Mucosa of rectum (tissue), 2 donors: ENCODE results near the gene GPRC5D.

ENCODE experiments used
- H3K27ac ChIP-seq, 2 donors: one replicate each; pipeline ENCODE4 v1.7.0; 2013; ENCODE audit warnings: inconsistent platforms in 2 of 2, low read depth in 2 of 2, low read length in 2 of 2
- H3K27me3 ChIP-seq, 2 donors: one replicate each; pipeline ENCODE4 v1.7.0; 2013; ENCODE audit warnings: low read length in 2 of 2; ENCODE audit not compliant: control insufficient read depth in 2 of 2, insufficient read depth in 2 of 2
- H3K36me3 ChIP-seq, 2 donors: one replicate each; pipeline ENCODE4 v1.7.0; 2013; ENCODE audit warnings: low read length in 2 of 2; ENCODE audit not compliant: control insufficient read depth in 2 of 2, insufficient read depth in 2 of 2
- H3K4me1 ChIP-seq, 2 donors: one replicate each; pipeline ENCODE4 v1.7.0; 2013; ENCODE audit warnings: low read length in 2 of 2, mild to moderate bottlenecking in 1 of 2; ENCODE audit not compliant: control insufficient read depth in 2 of 2, insufficient read depth in 2 of 2
- H3K4me3 ChIP-seq, 2 donors: one replicate each; pipeline ENCODE4 v1.7.0; 2013; ENCODE audit warnings: low read length in 2 of 2
- H3K9ac ChIP-seq, 2 donors: one replicate each; pipeline ENCODE4 v1.7.0; 2013; ENCODE audit warnings: low read length in 2 of 2, low read depth in 1 of 2, mild to moderate bottlenecking in 1 of 2
- H3K9me3 ChIP-seq, 2 donors: one replicate each; pipeline ENCODE4 v1.7.0; 2013; ENCODE audit warnings: low read length in 2 of 2; ENCODE audit not compliant: control insufficient read depth in 2 of 2
- donor health status: healthy.
- donor health status: Normal muscosa, but diverticular disease.

GPRC5D gene

DNA sequence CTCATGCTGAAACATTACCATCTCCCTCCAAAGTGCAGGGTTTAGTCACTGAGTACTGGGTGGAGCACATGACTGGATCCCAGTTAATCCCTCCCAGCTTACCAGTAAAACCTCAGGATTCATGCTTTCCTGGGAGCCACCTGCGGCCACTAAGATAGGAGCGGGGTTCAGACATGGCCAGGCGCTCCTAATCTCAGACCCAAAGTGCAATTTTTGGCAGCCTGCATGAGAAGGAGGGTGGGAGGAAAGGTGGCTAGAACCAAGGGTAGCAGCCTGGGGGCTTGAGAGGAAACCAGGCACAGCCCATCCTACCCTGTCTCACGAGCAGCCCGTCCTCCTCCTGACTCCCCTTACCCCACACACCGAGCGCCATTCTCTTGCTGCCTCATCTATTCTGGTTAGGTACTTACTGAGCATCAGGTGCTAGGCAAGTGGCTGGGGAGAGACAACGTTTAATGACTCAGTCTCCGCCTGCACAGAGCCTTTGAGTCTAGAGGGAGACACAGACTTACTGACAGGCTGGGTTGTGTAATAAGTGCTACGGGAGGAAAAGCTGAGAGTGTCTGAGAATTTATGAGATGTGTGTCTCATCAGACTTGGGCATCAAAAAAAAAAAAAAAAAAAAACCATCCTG lies 50.7 kb downstream of the GPRC5D start:
- no peaks in the 10 kb centered on the region for H3K27me3 ChIP-seq
- H3K4me3 ChIP-seq: peak overlapping the region; percentile 9 to 31
- peaks cover 22 to 43% of the 10 kb centered on the region in 2 donors for H3K4me1 ChIP-seq
- peak overlapping the region; percentile 68 to 73 for H3K27ac ChIP-seq
- no peaks in the 10 kb centered on the region for H3K36me3 ChIP-seq
- H3K9ac ChIP-seq: peak overlapping the region; percentile 32 to 61
- no peaks in the 10 kb centered on the region for H3K9me3 ChIP-seq

DNA sequence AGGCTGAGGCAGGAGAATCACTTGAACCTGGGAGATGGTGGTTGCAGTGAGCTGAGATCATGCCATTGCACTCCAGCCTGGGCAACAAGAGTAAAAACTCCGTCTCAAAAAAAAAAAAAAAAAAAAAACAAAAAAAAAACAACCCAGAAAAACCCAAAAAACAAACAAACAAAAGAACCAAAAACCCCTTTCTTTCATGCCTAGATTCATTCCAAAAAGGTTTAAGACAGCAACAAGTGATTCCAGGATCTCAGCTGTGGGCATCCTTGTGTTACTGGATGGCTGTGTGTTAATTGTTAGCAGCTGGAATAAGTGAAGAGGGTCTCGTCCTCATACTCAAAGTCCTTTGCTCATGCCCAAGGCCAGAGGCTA lies 51.2 kb downstream of the GPRC5D start:
- Histone ChIP-seq H3K9me3 (no peaks in the 10 kb centered on the region), H3K9ac (no peak overlapping the region), H3K4me3 (no peak overlapping the region), H3K27me3 (no peaks in the 10 kb centered on the region), H3K36me3 (no peaks in the 10 kb centered on the region), H3K4me1 (peaks cover 22 to 43% of the 10 kb centered on the region in 2 donors), H3K27ac (peak overlapping the region; percentile 68 to 73)

DNA sequence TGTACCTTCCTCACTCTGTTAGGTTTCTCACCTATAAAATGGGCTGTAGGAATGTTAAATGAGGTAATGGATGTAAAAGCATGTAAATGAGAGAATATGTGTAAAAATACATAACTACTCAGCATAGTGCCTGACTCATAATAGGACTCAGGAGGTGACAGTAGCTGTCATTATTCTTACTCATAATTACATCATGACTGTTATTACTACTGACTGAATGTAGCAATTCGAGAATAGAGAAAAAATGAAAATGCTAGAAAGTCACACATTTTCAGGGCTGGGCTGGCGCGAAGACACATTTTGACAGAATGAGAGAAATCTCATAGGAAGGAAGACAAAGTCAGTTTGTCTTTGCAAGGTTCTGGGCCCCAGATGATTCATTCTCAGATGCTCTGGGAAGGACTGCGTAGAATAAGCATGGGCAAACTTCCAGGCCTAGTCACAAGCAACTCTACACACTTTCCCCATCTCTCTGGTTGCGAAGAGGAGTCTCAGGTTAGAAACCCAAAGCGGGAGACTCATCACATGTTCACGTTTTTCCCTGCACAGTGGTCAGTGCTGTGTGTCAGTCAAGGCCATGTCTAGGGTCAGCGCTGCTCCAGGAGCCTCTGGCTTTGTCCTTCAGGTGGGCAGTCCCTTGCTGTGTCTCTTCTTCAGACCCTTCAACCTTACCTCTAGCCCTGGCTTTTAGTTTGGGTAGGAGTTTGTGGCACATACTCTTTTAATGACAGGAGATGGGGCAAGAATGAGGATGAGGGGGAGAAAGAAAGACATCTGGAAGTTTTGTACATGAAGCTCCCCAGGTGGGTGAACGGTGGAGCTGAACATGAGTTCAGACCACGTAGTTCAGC lies 52.2 kb downstream of the GPRC5D start:
- Histone ChIP-seq H3K27me3 (no peaks in the 10 kb centered on the region), H3K9ac (no peak overlapping the region), H3K27ac (peak overlapping the region; percentile 19 to 41), H3K4me1 (peaks cover 22 to 43% of the 10 kb centered on the region in 2 donors), H3K4me3 (no peak overlapping the region), H3K36me3 (no peaks in the 10 kb centered on the region), H3K9me3 (no peaks in the 10 kb centered on the region)

DNA sequence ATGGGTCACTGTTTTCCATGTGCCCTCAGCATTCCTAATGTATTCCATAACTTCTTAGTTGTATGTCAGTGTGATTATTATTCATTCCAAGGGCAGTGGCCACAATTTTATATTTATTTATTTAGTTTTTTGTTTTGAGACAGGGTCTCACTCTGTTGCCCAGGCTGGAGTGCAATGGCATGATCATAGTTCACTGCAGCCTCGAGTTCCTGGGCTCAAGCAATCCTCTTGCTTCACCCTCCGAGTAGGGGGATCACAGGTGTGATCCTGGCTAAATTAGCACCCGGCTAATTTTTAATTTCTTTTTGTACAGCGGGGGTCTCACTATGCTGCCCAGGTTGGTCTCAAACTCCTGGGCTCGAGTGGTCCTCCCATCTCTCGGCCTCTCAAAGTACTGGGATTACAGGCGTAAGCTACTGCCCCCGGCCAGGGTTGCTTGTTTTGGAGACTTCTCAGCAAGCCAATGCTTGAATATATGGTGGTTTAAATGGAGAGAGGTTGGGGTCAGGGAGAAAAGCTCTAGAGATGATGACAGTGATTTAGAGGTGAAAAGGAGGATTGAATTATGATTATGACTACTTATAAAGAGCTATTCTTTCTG lies 53.0 kb downstream of the GPRC5D start:
- Histone ChIP-seq H3K27ac (peak overlapping the region in 1 of 2 donors; percentile 13), H3K27me3 (no peaks in the 10 kb centered on the region), H3K4me1 (peaks cover 19 to 42% of the 10 kb centered on the region in 2 donors)

DNA sequence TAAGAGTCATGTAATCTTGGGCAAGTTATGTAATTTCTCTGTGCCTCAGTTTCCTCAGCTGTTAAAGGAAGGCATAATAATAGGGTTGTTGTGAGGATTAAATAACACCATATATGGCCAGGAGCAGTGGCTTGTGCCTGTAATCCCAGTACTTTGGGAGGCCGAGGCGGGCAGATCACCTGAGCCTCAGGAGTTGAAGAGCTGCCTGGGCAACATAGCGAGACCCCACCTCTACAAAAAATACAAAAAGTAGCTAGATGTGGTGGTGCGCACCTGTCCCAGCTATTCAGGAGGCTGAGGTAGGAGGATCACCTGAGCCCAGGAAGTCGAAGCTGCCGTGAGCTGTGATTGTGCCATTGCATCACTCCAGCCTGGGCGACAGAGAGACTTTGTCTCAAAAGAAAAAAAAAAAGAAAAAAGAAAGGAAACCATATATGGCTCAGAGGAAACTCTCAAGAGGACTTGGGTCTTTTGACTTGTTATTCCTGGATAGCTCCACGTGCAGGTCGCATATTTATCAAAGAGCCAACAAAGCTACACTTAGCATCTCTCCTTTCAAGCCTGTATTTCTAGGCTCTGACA lies 53.7 kb downstream of the GPRC5D start:
- Histone ChIP-seq H3K4me3 (no peak overlapping the region), H3K9ac (no peak overlapping the region), H3K27me3 (no peaks in the 10 kb centered on the region), H3K36me3 (no peaks in the 10 kb centered on the region), H3K9me3 (no peaks in the 10 kb centered on the region), H3K27ac (no peak overlapping the region), H3K4me1 (peaks cover 14 to 40% of the 10 kb centered on the region in 2 donors)

More for the DNA sequence above, 53.0 kb downstream of the GPRC5D start:
- Histone ChIP-seq H3K36me3 (no peaks in the 10 kb centered on the region), H3K9ac (no peak overlapping the region), H3K4me3 (no peak overlapping the region), H3K9me3 (no peaks in the 10 kb centered on the region)

DNA sequence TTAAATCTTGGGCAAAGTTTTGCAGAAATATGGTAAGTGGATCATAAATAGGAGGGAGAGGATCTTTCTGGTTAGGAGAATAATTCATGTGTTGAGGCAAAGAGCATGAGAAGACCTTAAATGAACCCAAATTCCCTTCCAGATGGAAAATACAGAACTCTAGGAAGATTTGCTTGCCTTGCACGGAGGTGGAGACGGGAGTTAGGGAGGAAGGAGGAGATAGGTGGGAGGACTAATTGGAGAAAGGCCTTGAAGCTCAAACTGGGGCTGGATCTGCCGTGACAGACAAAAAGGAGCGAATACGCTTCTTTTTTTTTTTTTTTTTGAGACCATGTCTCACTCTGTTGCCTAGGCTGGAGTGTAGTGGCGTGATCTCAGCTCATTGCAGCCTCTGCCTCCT lies 54.7 kb downstream of the GPRC5D start:
- Histone ChIP-seq H3K36me3 (no peaks in the 10 kb centered on the region), H3K9me3 (no peaks in the 10 kb centered on the region), H3K4me1 (peaks cover 14 to 38% of the 10 kb centered on the region in 2 donors), H3K4me3 (no peak overlapping the region), H3K27me3 (no peaks in the 10 kb centered on the region), H3K9ac (no peak overlapping the region), H3K27ac (no peak overlapping the region)

DNA sequence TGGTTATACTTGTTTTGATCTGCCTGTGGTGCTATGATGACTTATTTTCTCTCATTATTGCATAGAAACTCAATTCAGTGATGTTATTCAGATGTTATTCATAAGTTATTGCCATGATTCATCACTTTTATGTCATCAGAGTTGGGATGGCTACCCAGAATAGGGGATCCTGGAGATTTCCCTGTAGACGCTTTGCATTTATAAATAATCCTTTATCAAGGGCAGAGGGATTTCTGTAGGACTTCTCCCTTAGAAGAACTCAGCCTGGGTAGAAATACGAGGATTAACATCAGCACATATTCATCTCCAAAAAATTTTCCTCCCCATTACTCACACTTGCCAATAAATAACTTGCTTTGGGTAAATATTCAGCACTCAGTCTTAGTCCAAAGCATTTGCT lies 55.7 kb downstream of the GPRC5D start:
- peaks cover 9 to 28% of the 10 kb centered on the region in 2 donors for H3K4me1 ChIP-seq
- H3K27me3 ChIP-seq: no peaks in the 10 kb centered on the region
- no peak overlapping the region for H3K4me3 ChIP-seq
- peak overlapping the region in 1 of 2 donors; percentile 7 for H3K27ac ChIP-seq
- H3K9me3 ChIP-seq: no peaks in the 10 kb centered on the region
- no peaks in the 10 kb centered on the region for H3K36me3 ChIP-seq
- no peak overlapping the region for H3K9ac ChIP-seq

DNA sequence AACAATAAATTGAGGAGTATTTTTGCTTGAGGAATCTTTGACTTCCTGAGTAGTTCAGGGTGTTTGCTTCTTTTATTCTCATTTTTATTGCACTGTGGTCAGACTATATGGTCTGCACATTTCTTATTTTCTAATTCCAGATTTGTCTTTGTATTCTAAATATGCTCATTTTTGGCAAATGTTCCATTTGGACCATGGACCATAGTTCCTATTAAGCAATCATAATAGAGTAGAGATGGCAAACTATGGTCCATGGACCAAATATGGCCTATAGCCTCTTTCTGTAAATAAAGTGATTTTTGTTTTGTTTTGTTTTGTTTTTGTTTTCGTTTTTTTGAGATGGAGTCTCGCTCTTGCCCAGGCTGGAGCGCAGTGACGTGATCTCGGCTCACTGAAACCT lies 58.5 kb downstream of the GPRC5D start:
- Histone ChIP-seq H3K4me3 (peak overlapping the region; percentile 79 to 84), H3K27me3 (no peaks in the 10 kb centered on the region), H3K4me1 (peaks cover 12 to 26% of the 10 kb centered on the region in 2 donors), H3K9ac (peak overlapping the region in 1 of 2 donors; percentile 88), H3K9me3 (no peaks in the 10 kb centered on the region), H3K27ac (peak overlapping the region; percentile 92 to 97), H3K36me3 (no peaks in the 10 kb centered on the region)

DNA sequence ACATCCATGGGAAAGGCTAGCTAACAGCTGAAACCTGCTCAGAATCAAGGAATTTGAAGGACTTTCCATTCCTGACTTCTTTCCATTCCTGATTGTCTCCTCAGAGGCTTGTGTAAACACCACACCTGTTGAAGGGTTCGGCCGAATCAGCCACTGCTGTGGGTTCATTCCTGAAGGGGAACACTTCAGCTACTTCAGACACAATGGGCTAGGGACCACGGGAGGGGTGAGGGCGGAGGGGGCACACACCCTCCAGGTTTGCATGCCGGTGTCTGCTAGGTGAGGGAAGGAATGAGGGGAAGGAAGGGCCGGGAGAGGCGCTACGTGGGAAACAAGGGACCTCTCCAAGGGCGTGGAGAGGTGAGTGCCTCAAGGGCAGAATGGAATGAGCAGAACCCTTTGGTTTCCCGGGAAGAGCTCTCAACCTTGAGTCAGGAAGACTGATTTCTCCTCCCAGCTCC lies 59.3 kb downstream of the GPRC5D start:
- peak overlapping the region; percentile 88 to 90 for H3K9ac ChIP-seq
- peak overlapping the region; percentile 79 to 84 for H3K4me3 ChIP-seq
- peaks cover 12 to 29% of the 10 kb centered on the region in 2 donors for H3K4me1 ChIP-seq
- H3K27ac ChIP-seq: peak overlapping the region; percentile 92 to 97
- H3K9me3 ChIP-seq: no peaks in the 10 kb centered on the region
- H3K27me3 ChIP-seq: no peaks in the 10 kb centered on the region
- H3K36me3 ChIP-seq: no peaks in the 10 kb centered on the region
